GM12878 (cell line): Measurements from ENCODE around the gene ZNF772. TPM values are rescaled to one million over a fixed set of nuclear protein-coding genes. Genes with fewer than 3 reads are reported as not detected.
A peak's percentile ranks its signal among the peaks of the same experiment; 100 is the strongest.
"Not testable (repeated sequence)": the region's sequence is repeated elsewhere in the genome, so short reads cannot be mapped to it uniquely, and the experiment has no call there.

Source experiments
- ATAC-seq: fragments of 200-7000 bp; cut with Tn5 transposase; 3 replicates; pipeline ENCODE4 v1.9.1; 2020; ENCODE audit warnings: mild to moderate bottlenecking, moderate library complexity
- BruUV-seq: library from RNA; stranded (reverse); fragments of 400-500 nt; replicated peaks from 2 replicates; lab custom pipeline; 2021; lab: Mats Ljungman, UMichigan
- CTCF ChIA-PET: fragments of 300-600 bp; sonication (Branson Sonifier 250); formaldehyde crosslinking; extraction: SDS; loops from one replicate; lab custom pipeline; 2021; ENCODE audit warnings: inconsistent platforms; lab: Yijun Ruan, JAX
- POLR2A ChIA-PET: fragments of 350-600 bp; formaldehyde crosslinking; extraction: SDS; loops from one replicate; lab custom pipeline; 2021; ENCODE audit warnings: inconsistent platforms; lab: Charles Lee
- RAD21 ChIA-PET: fragments of 300-600 bp; sonication (Branson Sonifier 250); formaldehyde crosslinking; loops from one replicate; lab custom pipeline; 2023; ENCODE audit warnings: antibody characterized with exemption; ENCODE audit not compliant: unreplicated experiment; lab: Charles Lee
- SMC1A ChIA-PET: fragments of 300-600 bp; sonication (Branson Sonifier 250); formaldehyde crosslinking; loops from one replicate; lab custom pipeline; 2023; ENCODE audit not compliant: unreplicated experiment, uncharacterized antibody; lab: Charles Lee
- DNase-seq: peaks from one replicate; pipeline ENCODE4 v3.0.0-alpha.2; 2011; ENCODE audit warnings: low read depth, low spot score
- FAIRE-seq: peaks from 3 replicates; lab custom pipeline; 2011; peaks lifted over from hg19 to GRCh38; lab: Jason Lieb, UNC
- H2AFZ ChIP-seq: 2 replicates; pipeline ENCODE4 v1.6.0; 2011; ENCODE audit warnings: low read depth, low read length, control low read depth; ENCODE audit not compliant: control insufficient read depth
- H3K27ac ChIP-seq: 2 replicates; pipeline ENCODE4 v1.5.1; 2011; ENCODE audit warnings: control low read depth; ENCODE audit not compliant: control insufficient read depth, insufficient read depth
- H3K27me3 ChIP-seq, 2 experiments: replicated peaks in 1 of 2; 2 replicates each; pipeline versions ENCODE4 v1.6.0 to v1.6.1; 2011; ENCODE audit warnings: low read length in 1 of 2; ENCODE audit not compliant: control insufficient read depth in 2 of 2, insufficient read depth in 2 of 2
- H3K36me3 ChIP-seq, 2 experiments: 2 replicates each; pipeline ENCODE4 v1.5.1; 2011; ENCODE audit warnings: low read length in 1 of 2; ENCODE audit not compliant: control insufficient read depth in 2 of 2, insufficient read depth in 2 of 2
- H3K4me1 ChIP-seq: 2 replicates; pipeline ENCODE4 v1.6.1; 2011; ENCODE audit warnings: mild to moderate bottlenecking, low read length, moderate library complexity, mixed read lengths; ENCODE audit not compliant: control insufficient read depth, insufficient read depth
- H3K4me2 ChIP-seq: 2 replicates; pipeline ENCODE4 v1.6.0; 2011; ENCODE audit warnings: control low read depth; ENCODE audit not compliant: control insufficient read depth, insufficient read depth
- H3K4me3 ChIP-seq: fragments of 200-600 bp; sonication (generic); 2 replicates; pipeline ENCODE4 v1.5.1; 2016
- H3K79me2 ChIP-seq: 2 replicates; pipeline ENCODE4 v1.6.0; 2011; ENCODE audit warnings: low read length; ENCODE audit not compliant: control insufficient read depth, insufficient read depth
- H3K9ac ChIP-seq: 2 replicates; pipeline ENCODE4 v1.8.0; 2011; ENCODE audit warnings: low read length, control low read depth, mixed read lengths; ENCODE audit not compliant: control insufficient read depth, insufficient read depth
- H3K9me3 ChIP-seq: replicated peaks from 3 replicates; pipeline ENCODE4 v1.5.1; 2011; ENCODE audit warnings: mild to moderate bottlenecking, low read length; ENCODE audit not compliant: control insufficient read depth, insufficient read depth
- H4K20me1 ChIP-seq: 2 replicates; pipeline ENCODE4 v1.6.0; 2011; ENCODE audit not compliant: control insufficient read depth, insufficient read depth
- CBFB ChIP-seq: IDR thresholded peaks from 2 replicates; pipeline ENCODE4 v1.6.1; 2016; ENCODE audit warnings: antibody characterized with exemption, low read depth
- FOS ChIP-seq: IDR thresholded peaks from 3 replicates; pipeline ENCODE4 v1.6.1; 2011; ENCODE audit warnings: borderline replicate concordance; ENCODE audit not compliant: insufficient read length; ENCODE audit errors: extremely low read depth
- GABPA ChIP-seq: IDR thresholded peaks from 2 replicates; pipeline ENCODE4 v1.6.1; 2014; ENCODE audit warnings: antibody characterized with exemption, low read depth, mild to moderate bottlenecking, inconsistent platforms
- HCFC1 ChIP-seq: fragments of 150-350 bp; IDR thresholded peaks from 2 replicates; pipeline ENCODE4 v1.6.1; 2014; ENCODE audit warnings: low read length
- IKZF1 ChIP-seq: fragments of 450-650 bp; conservative IDR thresholded peaks from 2 replicates; pipeline ENCODE4 v1.6.1; 2017; ENCODE audit warnings: antibody characterized with exemption, mild to moderate bottlenecking
- MXI1 ChIP-seq: fragments of 150-350 bp; IDR thresholded peaks from 2 replicates; pipeline ENCODE4 v1.6.1; 2011; ENCODE audit warnings: low read depth, mild to moderate bottlenecking, inconsistent platforms, low read length, improper control_type of control experiment
- NBN ChIP-seq: fragments of 450-650 bp; IDR thresholded peaks from 2 replicates; pipeline ENCODE4 v1.6.1; 2016
- NFYB ChIP-seq: IDR thresholded peaks from 2 replicates; pipeline ENCODE4 v1.6.1; 2011; ENCODE audit warnings: low read depth, mild to moderate bottlenecking, low read length, improper control_type of control experiment, moderate library complexity; ENCODE audit not compliant: insufficient read depth
- NR2C1 ChIP-seq: fragments of 450-650 bp; IDR thresholded peaks from 2 replicates; pipeline ENCODE4 v1.6.1; 2017; ENCODE audit warnings: antibody characterized with exemption, mild to moderate bottlenecking, moderate library complexity
- SP1 ChIP-seq: IDR thresholded peaks from one replicate; pipeline ENCODE4 v1.6.1; 2011; ENCODE audit warnings: low read depth, low read length
- SPI1 ChIP-seq: IDR thresholded peaks from 2 replicates; pipeline ENCODE4 v1.6.1; 2011; ENCODE audit warnings: low read depth, mild to moderate bottlenecking, low read length, moderate library complexity, borderline replicate concordance; ENCODE audit not compliant: insufficient read depth
- TAF1 ChIP-seq: IDR thresholded peaks from 2 replicates; pipeline ENCODE4 v1.6.1; 2011; ENCODE audit warnings: mild to moderate bottlenecking, low read depth, low read length, borderline replicate concordance
- TARDBP ChIP-seq: IDR thresholded peaks from 2 replicates; pipeline ENCODE4 v1.6.1; 2016; ENCODE audit warnings: borderline replicate concordance
- TBL1XR1 ChIP-seq: IDR thresholded peaks from 2 replicates; pipeline ENCODE4 v1.6.1; 2012; ENCODE audit warnings: low read depth, low read length, improper control_type of control experiment
- WGBS: methylation state at CpG from one replicate; pipeline ENCODE4 v1.1.6; 2016; ENCODE audit warnings: low lambda C conversion rate; ENCODE audit not compliant: insufficient replicate concordance, insufficient coverage; ENCODE audit errors: missing lambda C conversion rate; 5-methylcytosine and 5-hydroxymethylcytosine counted together
- in situ Hi-C: fragments of 300-500 bp; cut with MboI; formaldehyde crosslinking; loops from 9 replicates; pipeline ENCODE4 v1.14.3; 2018; ENCODE audit warnings: mixed read lengths
- intact Hi-C: fragments of 100-400 bp; cut with micrococcal nuclease; formaldehyde crosslinking; loops from one replicate; pipeline ENCODE4 v1.14.2; 2022; ENCODE audit not compliant: unreplicated experiment
- polyA plus RNA-seq, 11 experiments: library from polyadenylated mRNA; depleted of rRNA in 4 of 11; unstranded in 6 of 11; stranded (reverse) in 5 of 11; fragments of >200 nt; fragmentation: Nextera tagmentation in 4 of 11; fragmentation: Illumina TruSeq in 1 of 11; extraction: Ambion mirVana in 4 of 11; extraction: Trizol in 1 of 11; gene quantifications; 1 replicate in 1 of 11; 2 replicates in 10 of 11; pipeline versions ENCODE4 v1.2.1 to v1.2.3, GENCODE V29; 2011 to 2016; ENCODE audit warnings: inconsistent platforms in 2 of 11, missing spikeins in 2 of 11, low read depth in 1 of 11
- total RNA-seq, 4 experiments: library from RNA; depleted of rRNA in 3 of 4; stranded (reverse); fragments of >200 nt in 3 of 4; fragmentation: Illumina TruSeq in 1 of 4; extraction: Trizol in 1 of 4; gene quantifications; 2 replicates each; pipeline versions ENCODE4 v1.2.1 to v1.2.3, GENCODE V29; 2013 to 2021
- TF ChIP-seq, protein P1 (sequence below): fragments of 450-650 bp; IDR thresholded peaks from 2 replicates; pipeline ENCODE4 v1.6.1; 2016; ENCODE audit warnings: mild to moderate bottlenecking, moderate library complexity, borderline replicate concordance
- TF ChIP-seq, protein P2 (sequence below): fragments of 450-650 bp; IDR thresholded peaks from 2 replicates; pipeline ENCODE4 v1.6.1; 2016; ENCODE audit warnings: mild to moderate bottlenecking
- TF ChIP-seq, protein P3 (sequence below): IDR thresholded peaks from 2 replicates; pipeline ENCODE4 v1.6.1; 2012; ENCODE audit warnings: low read depth, low read length, improper control_type of control experiment

Gene ZNF772
- total and polyA plus RNA-seq, 10 of the 15 experiments (the other 5 are each of a cell fraction or from before 2014, with no cell fraction given) = 0.42 to 8.7 (median 3.8) TPM

DNA sequence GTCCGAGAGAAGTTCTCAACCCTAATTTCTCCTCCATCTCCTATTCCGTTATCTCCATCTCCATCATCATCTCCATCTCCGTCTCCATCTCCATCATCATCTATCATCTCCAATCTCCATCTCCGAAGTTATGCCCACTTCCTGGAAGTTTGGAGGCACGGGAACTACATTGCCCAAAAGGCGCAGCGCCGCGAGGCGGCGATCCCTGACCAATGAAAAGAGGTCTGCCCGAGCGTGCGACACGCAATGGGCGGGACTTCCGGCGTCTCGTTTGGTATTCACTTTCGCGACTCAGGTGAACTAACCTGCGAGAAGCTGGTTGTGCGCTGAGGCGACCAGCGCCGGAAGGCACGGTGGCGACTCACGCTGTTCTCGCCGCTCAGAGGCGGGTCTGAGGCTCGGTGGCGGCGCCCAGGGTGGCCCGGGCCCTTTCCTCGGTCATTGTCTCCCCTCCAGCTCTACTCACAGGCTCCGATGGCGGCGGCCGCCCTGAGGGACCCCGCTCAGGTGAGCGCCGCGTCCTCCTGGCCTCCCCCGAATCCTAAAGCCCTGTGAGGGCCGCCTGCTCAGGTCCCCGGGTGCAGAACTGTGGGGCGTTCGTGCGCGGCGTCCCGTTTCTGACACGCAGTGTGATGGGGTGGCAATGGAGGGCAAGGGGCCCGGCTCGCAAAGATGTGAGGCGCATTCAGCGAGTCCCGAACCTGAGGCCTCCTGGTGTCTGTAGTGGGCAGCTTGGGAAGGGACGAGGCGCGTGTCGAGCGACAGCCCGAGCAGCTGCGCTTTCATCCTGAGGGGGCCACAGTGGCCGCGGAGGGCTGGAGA, 10.3 kb upstream of the ZNF772 start, which contains the start of gene ZNF419:
ZNF419 (plus strand) TSS at position 274 of the 822 bp plus-strand sequence; CDS start at position 475, 201 bp downstream.
- CTCF ChIA-PET = interaction anchor here (0.6 kb wide), 1 partner anchor 251 kb away, joined by 3 read pairs; no protein-coding TSS in a partner anchor
- H4K20me1 ChIP-seq, BruUV-seq, H3K27me3 ChIP-seq, H3K79me2 ChIP-seq, RAD21 ChIA-PET, intact Hi-C loops, H3K4me1 ChIP-seq, H3K36me3 ChIP-seq, in situ Hi-C loops: not testable (repeated sequence)
- FAIRE-seq (peak; percentile 97), DNase-seq (peak; percentile 74), ATAC-seq (peak; percentile 100)
- Histone ChIP-seq H3K4me3 (peak within 1 kb of the TSS; percentile 76), H3K9me3 (peaks cover 12% of the 10 kb centered on the region), H3K4me2 (peak within 1 kb of the TSS; percentile 54; the same call in 1 of the 2 replicates), H3K9ac (peak within 1 kb of the TSS; percentile 72), H3K27ac (peak within 1 kb of the TSS; percentile 24; the same call in 1 of the 2 replicates), H2AFZ (peak within 1 kb of the TSS; percentile 97)
- 2% methylated on average over 57 of the region's 69 CpGs for WGBS
- POLR2A ChIA-PET = interaction anchor here (0.5 to 2.0 kb wide), 2 partner anchors 10 to 161 kb away, joined by 6 to 7 read pairs; partner anchors contain the start of gene ZNF772
- SMC1A ChIA-PET = interaction anchor here (1.1 kb wide), 1 partner anchor 9 kb away, joined by 3 read pairs; no protein-coding TSS in a partner anchor
- TF ChIP-seq NBN (0 out of 2 replicates have a peak, but pooled peaks have one; percentile 57), TBL1XR1 (0 out of 2 replicates have a peak, but pooled peaks have one; percentile 22), HCFC1 (peak; percentile 97), SP1 (peak; percentile 90), SPI1 (peak; percentile 2; the same call in 1 of the 2 replicates), MXI1 (0 out of 2 replicates have a peak, but pooled peaks have one; percentile 49), TAF1 (peak; percentile 62; the same call in 1 of the 2 replicates), TARDBP (peak; percentile 77), GABPA (peak; percentile 96), NR2C1 (0 out of 2 replicates have a peak, but pooled peaks have one; percentile 30), IKZF1 (peak; percentile 97), FOS (peak; percentile 31), NFYB (peak; percentile 81), CBFB (0 out of 2 replicates have a peak, but pooled peaks have one; percentile 28)
- TF ChIP-seq, protein P1, sequence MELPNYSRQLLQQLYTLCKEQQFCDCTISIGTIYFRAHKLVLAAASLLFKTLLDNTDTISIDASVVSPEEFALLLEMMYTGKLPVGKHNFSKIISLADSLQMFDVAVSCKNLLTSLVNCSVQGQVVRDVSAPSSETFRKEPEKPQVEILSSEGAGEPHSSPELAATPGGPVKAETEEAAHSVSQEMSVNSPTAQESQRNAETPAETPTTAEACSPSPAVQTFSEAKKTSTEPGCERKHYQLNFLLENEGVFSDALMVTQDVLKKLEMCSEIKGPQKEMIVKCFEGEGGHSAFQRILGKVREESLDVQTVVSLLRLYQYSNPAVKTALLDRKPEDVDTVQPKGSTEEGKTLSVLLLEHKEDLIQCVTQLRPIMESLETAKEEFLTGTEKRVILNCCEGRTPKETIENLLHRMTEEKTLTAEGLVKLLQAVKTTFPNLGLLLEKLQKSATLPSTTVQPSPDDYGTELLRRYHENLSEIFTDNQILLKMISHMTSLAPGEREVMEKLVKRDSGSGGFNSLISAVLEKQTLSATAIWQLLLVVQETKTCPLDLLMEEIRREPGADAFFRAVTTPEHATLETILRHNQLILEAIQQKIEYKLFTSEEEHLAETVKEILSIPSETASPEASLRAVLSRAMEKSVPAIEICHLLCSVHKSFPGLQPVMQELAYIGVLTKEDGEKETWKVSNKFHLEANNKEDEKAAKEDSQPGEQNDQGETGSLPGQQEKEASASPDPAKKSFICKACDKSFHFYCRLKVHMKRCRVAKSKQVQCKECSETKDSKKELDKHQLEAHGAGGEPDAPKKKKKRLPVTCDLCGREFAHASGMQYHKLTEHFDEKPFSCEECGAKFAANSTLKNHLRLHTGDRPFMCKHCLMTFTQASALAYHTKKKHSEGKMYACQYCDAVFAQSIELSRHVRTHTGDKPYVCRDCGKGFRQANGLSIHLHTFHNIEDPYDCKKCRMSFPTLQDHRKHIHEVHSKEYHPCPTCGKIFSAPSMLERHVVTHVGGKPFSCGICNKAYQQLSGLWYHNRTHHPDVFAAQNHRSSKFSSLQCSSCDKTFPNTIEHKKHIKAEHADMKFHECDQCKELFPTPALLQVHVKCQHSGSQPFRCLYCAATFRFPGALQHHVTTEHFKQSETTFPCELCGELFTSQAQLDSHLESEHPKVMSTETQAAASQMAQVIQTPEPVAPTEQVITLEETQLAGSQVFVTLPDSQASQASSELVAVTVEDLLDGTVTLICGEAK = peak; percentile 93
- TF ChIP-seq, protein P2, sequence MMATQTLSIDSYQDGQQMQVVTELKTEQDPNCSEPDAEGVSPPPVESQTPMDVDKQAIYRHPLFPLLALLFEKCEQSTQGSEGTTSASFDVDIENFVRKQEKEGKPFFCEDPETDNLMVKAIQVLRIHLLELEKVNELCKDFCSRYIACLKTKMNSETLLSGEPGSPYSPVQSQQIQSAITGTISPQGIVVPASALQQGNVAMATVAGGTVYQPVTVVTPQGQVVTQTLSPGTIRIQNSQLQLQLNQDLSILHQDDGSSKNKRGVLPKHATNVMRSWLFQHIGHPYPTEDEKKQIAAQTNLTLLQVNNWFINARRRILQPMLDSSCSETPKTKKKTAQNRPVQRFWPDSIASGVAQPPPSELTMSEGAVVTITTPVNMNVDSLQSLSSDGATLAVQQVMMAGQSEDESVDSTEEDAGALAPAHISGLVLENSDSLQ = peak; percentile 57
- TF ChIP-seq, protein P3, sequence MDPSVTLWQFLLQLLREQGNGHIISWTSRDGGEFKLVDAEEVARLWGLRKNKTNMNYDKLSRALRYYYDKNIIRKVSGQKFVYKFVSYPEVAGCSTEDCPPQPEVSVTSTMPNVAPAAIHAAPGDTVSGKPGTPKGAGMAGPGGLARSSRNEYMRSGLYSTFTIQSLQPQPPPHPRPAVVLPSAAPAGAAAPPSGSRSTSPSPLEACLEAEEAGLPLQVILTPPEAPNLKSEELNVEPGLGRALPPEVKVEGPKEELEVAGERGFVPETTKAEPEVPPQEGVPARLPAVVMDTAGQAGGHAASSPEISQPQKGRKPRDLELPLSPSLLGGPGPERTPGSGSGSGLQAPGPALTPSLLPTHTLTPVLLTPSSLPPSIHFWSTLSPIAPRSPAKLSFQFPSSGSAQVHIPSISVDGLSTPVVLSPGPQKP = peak; percentile 76
